Gastrocnemius medialis (tissue), 4 donors: ENCODE measurements around the gene TRMT61A. TPM values are rescaled to one million over a fixed set of nuclear protein-coding genes. Genes with fewer than 3 reads are reported as not detected.

ENCODE experiments used
- ATAC-seq, 2 donors: fragments of 150-250 bp; one replicate each; pipeline ENCODE4 v1.9.1; 2016
- DNase-seq, 2 donors: peaks; one replicate each; pipeline ENCODE4 v3.0.0-alpha.2; 2019
- H3K27ac ChIP-seq, 4 donors: fragments of 200-600 bp; sonication (generic); 1 replicate in 1 of 4; 2 replicates in 3 of 4; pipeline ENCODE4 v1.5.1; 2016 to 2018; ENCODE audit warnings: mild to moderate bottlenecking in 2 of 4, moderate library complexity in 1 of 4
- H3K27me3 ChIP-seq, 3 donors: fragments of 200-600 bp; sonication (generic) in 2 of 3; 1 replicate in 1 of 3; 2 replicates in 2 of 3; pipeline versions ENCODE4 v1.5.1 to v1.6.0; 2016 to 2019; ENCODE audit warnings: mild to moderate bottlenecking in 1 of 3, moderate library complexity in 1 of 3
- H3K36me3 ChIP-seq, 2 donors: fragments of 200-600 bp; sonication (generic) in 1 of 2; one replicate each; pipeline ENCODE4 v1.5.1; 2017 to 2018
- H3K4me1 ChIP-seq, 2 donors: fragments of 200-600 bp; sonication (generic) in 1 of 2; one replicate each; pipeline ENCODE4 v1.5.1; 2016 to 2017; ENCODE audit warnings: mild to moderate bottlenecking in 2 of 2
- H3K4me3 ChIP-seq, 4 donors: fragments of 200-600 bp; sonication (generic) in 3 of 4; 1 replicate in 1 of 4; 2 replicates in 3 of 4; pipeline ENCODE4 v1.5.1; 2016 to 2019; ENCODE audit warnings: mild to moderate bottlenecking in 2 of 4
- H3K9me3 ChIP-seq, 3 donors: fragments of 200-600 bp; sonication (generic) in 2 of 3; 1 replicate in 1 of 3; 2 replicates in 2 of 3; pipeline ENCODE4 v1.5.1; 2016 to 2019
- CTCF ChIP-seq, 5 experiments: fragments of 450-650 bp in 3 of 5; fragments of 200-600 bp in 2 of 5; sonication (generic) in 2 of 5; IDR thresholded peaks in 4 of 5; conservative IDR thresholded peaks in 1 of 5; 1 replicate in 4 of 5; 2 replicates in 1 of 5; pipeline ENCODE4 v1.5.1; 2016 to 2019; ENCODE audit warnings: antibody characterized with exemption in 5 of 5, mild to moderate bottlenecking in 3 of 5, moderate library complexity in 3 of 5
- POLR2A ChIP-seq, 2 donors: fragments of 450-650 bp; IDR thresholded peaks; one replicate each; pipeline ENCODE4 v1.6.1; 2017; ENCODE audit warnings: antibody characterized with exemption in 2 of 2, mild to moderate bottlenecking in 2 of 2, moderate library complexity in 2 of 2
- in situ Hi-C, 4 donors: fragments of 200-750 bp; cut with MboI; loops; one replicate each; pipeline versions ENCODE4 v1.15.0 to v1.8.0; 2017; ENCODE audit warnings: low sequenced_read_pairs in 4 of 4
- intact Hi-C: fragments of 100-400 bp; cut with DNase I; formaldehyde crosslinking; loops from one replicate; pipeline ENCODE4 v1.15.1; 2023; ENCODE audit warnings: low total_unique reads
- total RNA-seq, 4 donors: library from RNA; depleted of rRNA; stranded (reverse); fragments of >200 nt; gene quantifications; one replicate each; pipeline versions ENCODE4 v1.1.0 to v1.2.3, GENCODE V29; 2016

The TRMT61A gene
- total RNA-seq, 4 donors from 2014 or later = 8.3 to 11.0 (median 9.6) TPM

- TF ChIP-seq POLR2A (IDR thresholded peaks at IDR 0.05) = no peak
- no peak for TF ChIP-seq CTCF (IDR thresholded peaks at IDR 0.05 in 4 of 5, conservative IDR thresholded peaks at IDR 0.05 in 1 of 5)
- ATAC-seq (no peak), DNase-seq (no peak)
- Histone ChIP-seq H3K9me3 (no peaks in the 10 kb centered on the region), H3K4me3 (no peak overlapping the region), H3K36me3 (peaks cover 0 to 29% of the 10 kb centered on the region in 2 donors), H3K27me3 (no peaks in the 10 kb centered on the region), H3K4me1 (peaks cover 47 to 55% of the 10 kb centered on the region in 2 donors), H3K27ac (peak overlapping the region; percentile 28 to 88 (median 42))
- intact Hi-C loops (no loop called here), in situ Hi-C loops (no loop called here)
These were observed 36.7 kb upstream of the TRMT61A start for GRCh38 chr14:103492156-103492925.

- Histone ChIP-seq H3K27me3 (no peaks in the 10 kb centered on the region), H3K9me3 (no peaks in the 10 kb centered on the region), H3K4me3 (no peak overlapping the region), H3K4me1 (peaks cover 31 to 33% of the 10 kb centered on the region in 2 donors), H3K27ac (peak overlapping the region; percentile 33 to 88 (median 40)), H3K36me3 (peaks cover 0 to 28% of the 10 kb centered on the region in 2 donors)
- TF ChIP-seq CTCF (IDR thresholded peaks at IDR 0.05 in 4 of 5, conservative IDR thresholded peaks at IDR 0.05 in 1 of 5) (no peak), POLR2A (IDR thresholded peaks at IDR 0.05) (no peak)
- intact Hi-C loops (no loop called here), in situ Hi-C loops (no loop called here)
- ATAC-seq = peak in 1 of 2 donors; percentile 19
- DNase-seq = no peak
These were observed 33.1 kb upstream of the TRMT61A start for GRCh38 chr14:103495854-103496253.

- TF ChIP-seq POLR2A (IDR thresholded peaks at IDR 0.05) = no peak
- H3K27me3 ChIP-seq = no peaks in the 10 kb centered on the region
- DNase-seq (no peak), ATAC-seq (no peak)
- H3K36me3 ChIP-seq = peaks cover 0 to 21% of the 10 kb centered on the region in 2 donors
- in situ Hi-C loops (no loop called here), intact Hi-C loops (no loop called here)
- peaks cover 28 to 29% of the 10 kb centered on the region in 2 donors for H3K4me1 ChIP-seq
- no peak overlapping the region for H3K4me3 ChIP-seq
- no peaks in the 10 kb centered on the region for H3K9me3 ChIP-seq
- H3K27ac ChIP-seq = peak overlapping the region; percentile 26 to 88 (median 35)
These were observed 32.2 kb upstream of the TRMT61A start for GRCh38 chr14:103496776-103497175.

DNA sequence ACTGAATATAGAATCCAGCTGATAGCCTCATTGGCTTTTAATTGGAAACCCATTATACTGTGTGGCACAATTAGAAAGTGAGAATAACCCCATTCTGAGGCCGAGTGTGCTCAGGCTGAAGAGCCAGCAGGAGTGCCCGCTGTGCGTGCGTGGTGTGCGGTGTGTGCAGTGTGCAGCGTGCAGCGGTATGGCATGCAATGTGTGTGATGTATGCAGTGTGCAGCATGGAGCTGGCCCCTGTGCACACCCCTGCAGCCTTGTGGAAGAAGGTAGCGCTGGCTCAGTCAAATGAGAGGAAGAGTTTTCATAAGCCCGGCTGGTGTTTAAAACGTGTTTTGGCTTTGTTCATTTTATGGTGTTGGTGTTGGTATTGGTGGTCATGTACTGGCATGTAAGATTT is 29.3 kb upstream of the TRMT61A start:
- Histone ChIP-seq H3K4me3 (no peak overlapping the region), H3K36me3 (peaks cover 0 to 42% of the 10 kb centered on the region in 2 donors), H3K9me3 (no peaks in the 10 kb centered on the region), H3K27me3 (no peaks in the 10 kb centered on the region), H3K27ac (no peak overlapping the region), H3K4me1 (peaks cover 28 to 29% of the 10 kb centered on the region in 2 donors)
- ATAC-seq = no peak
- TF ChIP-seq CTCF (IDR thresholded peaks at IDR 0.05 in 4 of 5, conservative IDR thresholded peaks at IDR 0.05 in 1 of 5) (no peak), POLR2A (IDR thresholded peaks at IDR 0.05) (no peak)
- DNase-seq = no peak
- intact Hi-C loops = loop anchor here (5.0 kb wide), 2 partner anchors 48 to 167 kb away; partner anchors contain the start of gene EIF5
- in situ Hi-C loops = no loop called here

- DNase-seq = peak; percentile 77 to 85
- in situ Hi-C loops = no loop called here
- Histone ChIP-seq H3K4me1 (peaks cover 24 to 28% of the 10 kb centered on the region in 2 donors), H3K27ac (peak overlapping the region; percentile 38 to 63 (median 50)), H3K27me3 (no peaks in the 10 kb centered on the region), H3K4me3 (no peak overlapping the region), H3K9me3 (no peaks in the 10 kb centered on the region), H3K36me3 (peaks cover 0 to 44% of the 10 kb centered on the region in 2 donors)
- ATAC-seq = peak; percentile 84 to 88
- TF ChIP-seq CTCF (IDR thresholded peaks at IDR 0.05 in 4 of 5, conservative IDR thresholded peaks at IDR 0.05 in 1 of 5) (peak; percentile 82 to 95 (median 83)), POLR2A (IDR thresholded peaks at IDR 0.05) (no peak)
- intact Hi-C loops = loop anchor here (5.0 kb wide), 2 partner anchors 47 to 168 kb away; partner anchors contain the start of gene EIF5
These were observed 28.6 kb upstream of the TRMT61A start for GRCh38 chr14:103500148-103500990.
